Fibroblast of lung (primary cell): ENCODE data around the gene ZSWIM6. TPM values are rescaled to one million over a fixed set of nuclear protein-coding genes. Genes with fewer than 3 reads are reported as not detected.

ENCODE experiments used
- DNase-seq, 2 donors: peaks; one replicate each; pipeline versions ENCODE4 v3.0.0 to v3.0.0-alpha.2; 2010; ENCODE audit warnings: low read depth in 2 of 2
- H2AFZ ChIP-seq: 2 replicates; pipeline ENCODE4 v1.5.1; 2012; ENCODE audit warnings: low read length, control low read depth, inconsistent platforms
- H3K27ac ChIP-seq: 2 replicates; pipeline ENCODE4 v1.5.1; 2011; ENCODE audit warnings: low read length, control low read depth; ENCODE audit not compliant: insufficient read depth
- H3K27me3 ChIP-seq: 2 replicates; pipeline ENCODE4 v1.5.1; 2011; ENCODE audit warnings: mild to moderate bottlenecking, low read length; ENCODE audit not compliant: control insufficient read depth, insufficient read depth
- H3K36me3 ChIP-seq: 2 replicates; pipeline ENCODE4 v1.5.1; 2011; ENCODE audit warnings: low read length; ENCODE audit not compliant: control insufficient read depth, insufficient read depth
- H3K4me1 ChIP-seq: 2 replicates; pipeline ENCODE4 v1.5.1; 2011; ENCODE audit warnings: low read length; ENCODE audit not compliant: control insufficient read depth, insufficient read depth; ENCODE audit errors: extremely low read depth
- H3K4me2 ChIP-seq: 2 replicates; pipeline ENCODE4 v1.5.1; 2011; ENCODE audit warnings: low read length, control low read depth; ENCODE audit not compliant: insufficient read depth; ENCODE audit errors: extremely low read depth
- H3K4me3 ChIP-seq, 4 experiments: fragments of 200-600 bp in 1 of 4; sonication (generic) in 1 of 4; replicated peaks in 1 of 4; 2 replicates each; pipeline ENCODE4 v1.5.1; 2011 to 2016; ENCODE audit warnings: low read length in 4 of 4, low read depth in 3 of 4, mild to moderate bottlenecking in 3 of 4, control low read depth in 2 of 4, inconsistent platforms in 1 of 4, mixed read lengths in 1 of 4; ENCODE audit not compliant: insufficient read depth in 1 of 4; ENCODE audit errors: control extremely low read depth in 1 of 4
- H3K79me2 ChIP-seq: 2 replicates; pipeline ENCODE4 v1.5.1; 2012; ENCODE audit warnings: mild to moderate bottlenecking, low read length, inconsistent platforms; ENCODE audit not compliant: control insufficient read depth, insufficient read depth
- H3K9ac ChIP-seq: 2 replicates; pipeline ENCODE4 v1.5.1; 2011; ENCODE audit warnings: mild to moderate bottlenecking, low read length, control low read depth; ENCODE audit not compliant: insufficient read depth
- H3K9me3 ChIP-seq: 2 replicates; pipeline ENCODE4 v1.5.1; 2012; ENCODE audit warnings: low read depth, low read length; ENCODE audit not compliant: control insufficient read depth, insufficient read depth
- H4K20me1 ChIP-seq: 2 replicates; pipeline ENCODE4 v1.5.1; 2011; ENCODE audit warnings: low read length; ENCODE audit not compliant: control insufficient read depth, insufficient read depth; ENCODE audit errors: extremely low read depth
- EZH2 ChIP-seq: IDR thresholded peaks from 2 replicates; pipeline ENCODE4 v1.5.1; 2012; ENCODE audit warnings: low read length, control low read depth, mild to moderate bottlenecking; ENCODE audit errors: missing control alignments
- polyA plus RNA-seq, 2 donors: library from polyadenylated mRNA; depleted of rRNA in 1 of 2; stranded (reverse) in 1 of 2; unstranded in 1 of 2; fragments of >200 nt; gene quantifications; 2 replicates each; pipeline ENCODE4 v1.2.1, GENCODE V29; 2011 to 2012; ENCODE audit warnings: missing spikeins in 1 of 2
- total RNA-seq: library from RNA; depleted of rRNA; stranded (reverse); fragments of >200 nt; gene quantifications from 2 replicates; pipeline ENCODE4 v1.2.1, GENCODE V29; 2014
- TF ChIP-seq, protein P1 (sequence below), 2 donors: IDR thresholded peaks in 1 of 2; conservative IDR thresholded peaks in 1 of 2; 1 replicate in 1 of 2; 2 replicates in 1 of 2; pipeline ENCODE4 v1.5.1; 2011 to 2012; ENCODE audit warnings: low read length in 2 of 2, control low read depth in 1 of 2, inconsistent platforms in 1 of 2, low read depth in 1 of 2, mild to moderate bottlenecking in 1 of 2

ZSWIM6 gene
- total and polyA plus RNA-seq, 2 donors (not counting 1 experiment from before 2014, with no cell fraction given) = 23.5 to 26.6 TPM

DNA sequence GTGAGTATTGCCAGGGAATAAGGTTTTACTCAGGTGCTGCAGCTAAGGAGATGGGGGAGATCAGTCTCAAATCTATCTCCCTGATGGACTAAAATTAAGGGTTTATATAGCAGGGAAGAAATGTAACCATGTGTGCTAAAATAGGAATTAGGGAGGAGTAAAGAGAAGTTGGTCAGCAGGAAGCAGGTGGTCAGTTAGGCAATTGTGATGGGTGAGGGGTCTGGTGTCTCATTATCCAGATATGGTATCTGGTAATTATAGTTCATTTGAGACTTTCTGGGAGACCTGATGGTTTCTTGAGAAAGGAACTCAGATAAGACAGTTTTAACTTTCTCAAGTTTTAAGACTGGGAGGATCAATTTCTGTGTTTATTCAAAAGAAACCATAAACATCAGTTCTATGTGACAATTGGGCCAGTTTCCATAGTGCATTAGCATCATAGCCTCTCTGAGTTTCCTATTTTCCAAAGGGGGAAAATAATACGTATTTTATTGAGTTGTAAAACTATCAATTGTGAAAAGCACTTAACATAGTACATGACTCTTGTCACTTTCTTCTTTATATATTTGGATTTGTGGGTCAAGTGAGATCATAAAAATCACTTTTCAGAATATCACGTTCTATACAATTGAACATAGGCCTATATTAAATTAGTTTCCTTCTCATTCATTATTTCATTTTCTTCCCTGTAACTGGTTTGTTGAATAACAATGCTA is 115.9 kb downstream of the ZSWIM6 start:
- no peak overlapping the region for H3K4me2 ChIP-seq
- H4K20me1 ChIP-seq = no peaks in the 10 kb centered on the region
- peaks cover 10% of the 10 kb centered on the region for H3K4me1 ChIP-seq
- DNase-seq = no peak
- H3K9me3 ChIP-seq = no peaks in the 10 kb centered on the region
- H3K9ac ChIP-seq = no peak overlapping the region
- no peak overlapping the region for H2AFZ ChIP-seq
- peaks cover 57% of the 10 kb centered on the region for H3K79me2 ChIP-seq
- H3K4me3 ChIP-seq = no peak overlapping the region
- H3K36me3 ChIP-seq = no peaks in the 10 kb centered on the region
- no peaks in the 10 kb centered on the region for H3K27me3 ChIP-seq
- TF ChIP-seq EZH2 = no peak
- TF ChIP-seq, protein P1, sequence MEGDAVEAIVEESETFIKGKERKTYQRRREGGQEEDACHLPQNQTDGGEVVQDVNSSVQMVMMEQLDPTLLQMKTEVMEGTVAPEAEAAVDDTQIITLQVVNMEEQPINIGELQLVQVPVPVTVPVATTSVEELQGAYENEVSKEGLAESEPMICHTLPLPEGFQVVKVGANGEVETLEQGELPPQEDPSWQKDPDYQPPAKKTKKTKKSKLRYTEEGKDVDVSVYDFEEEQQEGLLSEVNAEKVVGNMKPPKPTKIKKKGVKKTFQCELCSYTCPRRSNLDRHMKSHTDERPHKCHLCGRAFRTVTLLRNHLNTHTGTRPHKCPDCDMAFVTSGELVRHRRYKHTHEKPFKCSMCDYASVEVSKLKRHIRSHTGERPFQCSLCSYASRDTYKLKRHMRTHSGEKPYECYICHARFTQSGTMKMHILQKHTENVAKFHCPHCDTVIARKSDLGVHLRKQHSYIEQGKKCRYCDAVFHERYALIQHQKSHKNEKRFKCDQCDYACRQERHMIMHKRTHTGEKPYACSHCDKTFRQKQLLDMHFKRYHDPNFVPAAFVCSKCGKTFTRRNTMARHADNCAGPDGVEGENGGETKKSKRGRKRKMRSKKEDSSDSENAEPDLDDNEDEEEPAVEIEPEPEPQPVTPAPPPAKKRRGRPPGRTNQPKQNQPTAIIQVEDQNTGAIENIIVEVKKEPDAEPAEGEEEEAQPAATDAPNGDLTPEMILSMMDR (conservative IDR thresholded peaks at IDR 0.05 in 1 of 2, IDR thresholded peaks at IDR 0.05 in 1 of 2; ENCODE audit: low read depth in 1 of 2, low read length in 2 of 2) = no peak
- no peak overlapping the region for H3K27ac ChIP-seq

DNA sequence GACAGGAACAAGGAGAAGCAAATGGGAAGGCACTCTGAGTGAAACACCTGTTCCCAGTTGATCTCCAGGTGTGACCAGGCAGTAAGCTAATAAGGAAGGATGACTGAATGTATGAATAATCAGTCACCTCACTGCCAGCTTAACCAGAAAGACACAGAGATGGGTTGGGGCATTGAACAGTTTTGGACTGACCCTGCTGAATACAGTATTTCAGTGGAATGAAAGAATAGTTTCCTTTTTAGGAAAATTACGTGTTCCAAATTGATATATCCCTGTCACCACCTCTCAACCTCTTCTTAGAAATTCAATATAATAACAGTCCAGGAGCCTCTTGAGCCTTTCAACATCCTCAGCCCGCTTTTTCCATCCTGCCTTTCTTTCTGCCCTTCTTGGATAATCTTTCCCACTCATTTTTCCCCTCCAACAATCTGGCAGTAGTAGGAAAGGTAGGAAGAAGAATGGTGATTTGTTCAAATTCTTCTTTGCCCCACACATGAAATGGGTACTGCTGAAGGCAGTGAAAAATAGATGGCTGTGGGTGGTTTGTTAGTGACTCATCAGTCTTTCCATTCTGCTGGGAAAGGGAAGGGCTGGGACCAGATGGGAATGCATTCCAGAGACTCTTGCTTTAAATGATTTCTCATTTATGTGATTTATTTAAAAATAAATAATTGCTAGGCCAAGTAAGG is 117.9 kb downstream of the ZSWIM6 start:
- H3K36me3 ChIP-seq = no peaks in the 10 kb centered on the region
- H2AFZ ChIP-seq = no peak overlapping the region
- H3K27me3 ChIP-seq = no peaks in the 10 kb centered on the region
- no peaks in the 10 kb centered on the region for H3K9me3 ChIP-seq
- peak overlapping the region; percentile 71 for H3K27ac ChIP-seq
- peak overlapping the region; percentile 55 for H3K4me2 ChIP-seq
- H4K20me1 ChIP-seq = no peaks in the 10 kb centered on the region
- DNase-seq = peak; percentile 87 to 98
- peaks cover 10% of the 10 kb centered on the region for H3K4me1 ChIP-seq
- no peak for TF ChIP-seq EZH2
- TF ChIP-seq, protein P1 (conservative IDR thresholded peaks at IDR 0.05 in 1 of 2, IDR thresholded peaks at IDR 0.05 in 1 of 2; ENCODE audit: low read depth in 1 of 2, low read length in 2 of 2) = no peak
- H3K9ac ChIP-seq = no peak overlapping the region
- peaks cover 65% of the 10 kb centered on the region for H3K79me2 ChIP-seq
- no peak overlapping the region for H3K4me3 ChIP-seq

DNA sequence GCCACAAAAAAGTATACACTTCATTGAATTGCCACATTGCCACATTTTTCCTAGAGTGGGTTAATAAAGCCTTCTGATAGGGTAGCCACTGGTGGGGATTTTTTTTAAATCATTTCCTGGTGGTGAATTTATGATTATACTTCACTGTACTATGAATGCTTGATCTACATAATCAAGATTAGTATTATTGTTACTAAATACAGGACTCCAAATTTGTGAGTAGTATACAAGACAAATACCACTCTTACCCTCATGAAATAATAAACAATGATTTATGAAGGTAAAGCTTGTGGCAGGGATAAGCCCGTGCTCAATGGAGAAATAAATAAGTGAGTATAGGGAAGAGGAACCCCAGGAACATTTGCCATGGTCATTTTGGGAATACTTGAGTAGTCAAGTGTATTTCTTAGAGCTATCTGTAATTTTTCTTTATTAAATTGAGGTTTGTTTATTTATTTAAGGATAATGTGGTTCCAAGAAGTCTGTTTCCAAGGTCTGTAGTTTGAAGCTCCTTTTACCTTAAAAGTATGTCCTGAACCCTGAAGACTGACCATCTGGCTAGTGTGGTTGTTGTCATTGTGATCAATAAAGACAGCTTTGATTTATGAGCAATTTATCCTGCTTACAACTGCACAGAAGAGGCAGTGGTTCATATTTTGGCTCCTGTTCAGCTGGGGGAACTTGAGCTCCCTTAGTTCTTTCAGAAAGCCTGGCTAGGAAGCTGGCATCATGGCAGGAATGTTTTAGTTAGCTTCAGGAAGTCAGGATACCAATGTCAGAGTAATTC is 118.6 kb downstream of the ZSWIM6 start:
- H3K27me3 ChIP-seq = no peaks in the 10 kb centered on the region
- H3K9me3 ChIP-seq = no peaks in the 10 kb centered on the region
- no peak for TF ChIP-seq EZH2
- TF ChIP-seq, protein P1 (conservative IDR thresholded peaks at IDR 0.05 in 1 of 2, IDR thresholded peaks at IDR 0.05 in 1 of 2; ENCODE audit: low read depth in 1 of 2, low read length in 2 of 2) = no peak
- peaks cover 69% of the 10 kb centered on the region for H3K79me2 ChIP-seq
- no peak overlapping the region for H2AFZ ChIP-seq
- no peaks in the 10 kb centered on the region for H3K36me3 ChIP-seq
- H3K9ac ChIP-seq = no peak overlapping the region
- peak overlapping the region; percentile 42 for H3K27ac ChIP-seq
- DNase-seq = peak; percentile 73 to 93
- no peak overlapping the region for H3K4me3 ChIP-seq
- H3K4me1 ChIP-seq = peaks cover 10% of the 10 kb centered on the region
- H3K4me2 ChIP-seq = peak overlapping the region; percentile 26
- no peaks in the 10 kb centered on the region for H4K20me1 ChIP-seq
